ENCODE data around the gene STRAP. TPM values are rescaled to one million over a fixed set of nuclear protein-coding genes. Genes with fewer than 3 reads are reported as not detected.

Gene STRAP
- total and polyA plus RNA-seq, 9 of the 15 experiments (the other 6 are each of a cell fraction or from before 2014, with no cell fraction given), result 58.5 to 134 (median 89.5) TPM

DNA sequence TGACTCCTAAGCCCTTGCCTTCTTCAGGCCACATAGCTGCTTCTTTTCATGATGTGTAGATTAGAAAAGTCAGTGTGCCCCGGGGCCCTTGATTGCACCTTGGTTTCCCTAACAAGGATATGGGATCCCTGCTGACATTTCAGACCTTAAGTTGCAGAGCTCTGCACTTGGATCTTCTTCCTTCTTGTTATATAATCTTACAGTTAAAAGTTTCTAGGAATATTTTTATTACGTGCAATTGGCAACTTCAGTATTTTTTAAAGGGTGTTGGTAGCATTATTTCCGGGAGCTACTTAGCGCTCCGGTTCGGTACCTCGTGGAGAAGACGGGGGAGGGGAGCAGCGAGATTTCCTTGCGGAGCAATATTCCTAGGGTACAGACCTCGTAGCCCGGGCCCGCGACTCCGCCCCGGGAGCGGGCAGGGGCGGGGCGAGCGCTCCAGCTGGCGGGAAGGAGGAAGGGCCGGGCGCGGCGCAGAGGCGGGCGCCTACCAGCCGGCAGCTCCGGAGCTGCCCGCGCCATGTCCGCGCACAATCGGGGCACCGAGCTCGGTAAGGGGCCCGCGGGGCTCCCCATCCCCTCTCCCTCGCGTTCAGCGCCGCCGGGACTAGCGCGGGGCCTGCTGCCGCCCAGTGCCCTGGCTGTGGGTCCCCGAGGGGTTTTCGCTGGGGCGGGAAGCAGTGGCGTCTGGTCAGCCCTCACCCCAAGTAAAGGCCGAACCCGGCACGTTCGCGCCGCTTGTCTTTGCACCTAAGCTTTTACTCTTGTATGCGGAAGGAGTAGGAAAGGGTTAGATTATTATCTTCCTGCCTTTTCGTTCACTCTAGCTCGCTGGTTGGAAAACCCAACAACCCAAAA is 28.9 kb downstream of the STRAP start, which contains the start of gene DERA (continued):
- no peak for TF ChIP-seq KLF10 (CRISPR knock-in tag; IDR thresholded peaks at IDR 0.05)
- no peak for TF ChIP-seq BRD9 (IDR thresholded peaks at IDR 0.05; ENCODE audit: low read depth, partially characterized antibody)
- TF ChIP-seq MTF1 (CRISPR knock-in tag; IDR thresholded peaks at IDR 0.05; ENCODE audit: borderline replicate concordance), result no peak
- no peak for TF ChIP-seq ZNF79 (CRISPR knock-in tag; IDR thresholded peaks at IDR 0.05; ENCODE audit: low read depth)
- TF ChIP-seq FOXM1 (IDR thresholded peaks at IDR 0.05; ENCODE audit: low read depth), result no peak
- no peak for TF ChIP-seq FOXM1 (CRISPR knock-in tag; IDR thresholded peaks at IDR 0.05; ENCODE audit: low read depth)
- TF ChIP-seq ZNF282 (CRISPR knock-in tag; IDR thresholded peaks at IDR 0.05), result no peak
- TF ChIP-seq, protein P1, sequence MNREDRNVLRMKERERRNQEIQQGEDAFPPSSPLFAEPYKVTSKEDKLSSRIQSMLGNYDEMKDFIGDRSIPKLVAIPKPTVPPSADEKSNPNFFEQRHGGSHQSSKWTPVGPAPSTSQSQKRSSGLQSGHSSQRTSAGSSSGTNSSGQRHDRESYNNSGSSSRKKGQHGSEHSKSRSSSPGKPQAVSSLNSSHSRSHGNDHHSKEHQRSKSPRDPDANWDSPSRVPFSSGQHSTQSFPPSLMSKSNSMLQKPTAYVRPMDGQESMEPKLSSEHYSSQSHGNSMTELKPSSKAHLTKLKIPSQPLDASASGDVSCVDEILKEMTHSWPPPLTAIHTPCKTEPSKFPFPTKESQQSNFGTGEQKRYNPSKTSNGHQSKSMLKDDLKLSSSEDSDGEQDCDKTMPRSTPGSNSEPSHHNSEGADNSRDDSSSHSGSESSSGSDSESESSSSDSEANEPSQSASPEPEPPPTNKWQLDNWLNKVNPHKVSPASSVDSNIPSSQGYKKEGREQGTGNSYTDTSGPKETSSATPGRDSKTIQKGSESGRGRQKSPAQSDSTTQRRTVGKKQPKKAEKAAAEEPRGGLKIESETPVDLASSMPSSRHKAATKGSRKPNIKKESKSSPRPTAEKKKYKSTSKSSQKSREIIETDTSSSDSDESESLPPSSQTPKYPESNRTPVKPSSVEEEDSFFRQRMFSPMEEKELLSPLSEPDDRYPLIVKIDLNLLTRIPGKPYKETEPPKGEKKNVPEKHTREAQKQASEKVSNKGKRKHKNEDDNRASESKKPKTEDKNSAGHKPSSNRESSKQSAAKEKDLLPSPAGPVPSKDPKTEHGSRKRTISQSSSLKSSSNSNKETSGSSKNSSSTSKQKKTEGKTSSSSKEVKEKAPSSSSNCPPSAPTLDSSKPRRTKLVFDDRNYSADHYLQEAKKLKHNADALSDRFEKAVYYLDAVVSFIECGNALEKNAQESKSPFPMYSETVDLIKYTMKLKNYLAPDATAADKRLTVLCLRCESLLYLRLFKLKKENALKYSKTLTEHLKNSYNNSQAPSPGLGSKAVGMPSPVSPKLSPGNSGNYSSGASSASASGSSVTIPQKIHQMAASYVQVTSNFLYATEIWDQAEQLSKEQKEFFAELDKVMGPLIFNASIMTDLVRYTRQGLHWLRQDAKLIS (CRISPR knock-in tag; IDR thresholded peaks at IDR 0.05), result no peak
- no peak for TF ChIP-seq SETDB1 (IDR thresholded peaks at IDR 0.05; ENCODE audit: low read length)
- no peak for TF ChIP-seq ZFP36 (IDR thresholded peaks at IDR 0.05; ENCODE audit: low read depth, low read length, partially characterized antibody)
- TF ChIP-seq HCFC1 (IDR thresholded peaks at IDR 0.05; ENCODE audit: low read depth, low read length), result no peak
- TF ChIP-seq, protein P2, sequence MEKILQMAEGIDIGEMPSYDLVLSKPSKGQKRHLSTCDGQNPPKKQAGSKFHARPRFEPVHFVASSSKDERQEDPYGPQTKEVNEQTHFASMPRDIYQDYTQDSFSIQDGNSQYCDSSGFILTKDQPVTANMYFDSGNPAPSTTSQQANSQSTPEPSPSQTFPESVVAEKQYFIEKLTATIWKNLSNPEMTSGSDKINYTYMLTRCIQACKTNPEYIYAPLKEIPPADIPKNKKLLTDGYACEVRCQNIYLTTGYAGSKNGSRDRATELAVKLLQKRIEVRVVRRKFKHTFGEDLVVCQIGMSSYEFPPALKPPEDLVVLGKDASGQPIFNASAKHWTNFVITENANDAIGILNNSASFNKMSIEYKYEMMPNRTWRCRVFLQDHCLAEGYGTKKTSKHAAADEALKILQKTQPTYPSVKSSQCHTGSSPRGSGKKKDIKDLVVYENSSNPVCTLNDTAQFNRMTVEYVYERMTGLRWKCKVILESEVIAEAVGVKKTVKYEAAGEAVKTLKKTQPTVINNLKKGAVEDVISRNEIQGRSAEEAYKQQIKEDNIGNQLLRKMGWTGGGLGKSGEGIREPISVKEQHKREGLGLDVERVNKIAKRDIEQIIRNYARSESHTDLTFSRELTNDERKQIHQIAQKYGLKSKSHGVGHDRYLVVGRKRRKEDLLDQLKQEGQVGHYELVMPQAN (IDR thresholded peaks at IDR 0.05; ENCODE audit: borderline replicate concordance), result no peak
- TF ChIP-seq NFIC (IDR thresholded peaks at IDR 0.05), result 0 out of 2 replicates have a peak, but pooled peaks have one; percentile 12
- TF ChIP-seq ZNF707 (CRISPR knock-in tag; conservative IDR thresholded peaks at IDR 0.05), result no peak
- TF ChIP-seq ARID1B (IDR thresholded peaks at IDR 0.05), result no peak
- no peak for TF ChIP-seq CBFA2T2 (conservative IDR thresholded peaks at IDR 0.05)
- TF ChIP-seq SP2 (IDR thresholded peaks at IDR 0.05; ENCODE audit: extremely low read depth, low read depth, low read length, poor library complexity, severe bottlenecking), result no peak
- no peak for TF ChIP-seq TRIM24 (IDR thresholded peaks at IDR 0.05)
- TF ChIP-seq, protein P3, sequence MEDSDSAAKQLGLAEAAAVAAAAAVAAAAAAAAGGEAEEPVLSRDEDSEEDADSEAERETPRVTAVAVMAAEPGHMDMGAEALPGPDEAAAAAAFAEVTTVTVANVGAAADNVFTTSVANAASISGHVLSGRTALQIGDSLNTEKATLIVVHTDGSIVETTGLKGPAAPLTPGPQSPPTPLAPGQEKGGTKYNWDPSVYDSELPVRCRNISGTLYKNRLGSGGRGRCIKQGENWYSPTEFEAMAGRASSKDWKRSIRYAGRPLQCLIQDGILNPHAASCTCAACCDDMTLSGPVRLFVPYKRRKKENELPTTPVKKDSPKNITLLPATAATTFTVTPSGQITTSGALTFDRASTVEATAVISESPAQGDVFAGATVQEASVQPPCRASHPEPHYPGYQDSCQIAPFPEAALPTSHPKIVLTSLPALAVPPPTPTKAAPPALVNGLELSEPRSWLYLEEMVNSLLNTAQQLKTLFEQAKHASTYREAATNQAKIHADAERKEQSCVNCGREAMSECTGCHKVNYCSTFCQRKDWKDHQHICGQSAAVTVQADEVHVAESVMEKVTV (CRISPR knock-in tag; IDR thresholded peaks at IDR 0.05), result no peak
- no peak for TF ChIP-seq NEUROD1 (IDR thresholded peaks at IDR 0.05; ENCODE audit: borderline replicate concordance, low read depth, low read length, partially characterized antibody)
- TF ChIP-seq ELF2 (CRISPR knock-in tag; IDR thresholded peaks at IDR 0.05), result no peak
- peak; percentile 47 for TF ChIP-seq U2AF1 (optimal IDR thresholded peaks at IDR 0.05; ENCODE audit: low read depth, low read length)
